MM.1S (cell line): ENCODE measurements around the gene IFITM5.
"Not testable (repeated sequence)": the region's sequence is repeated elsewhere in the genome, so short reads cannot be mapped to it uniquely, and the experiment has no call there.

Experiments
- DNase-seq: peaks from one replicate; pipeline ENCODE4 v3.0.0-alpha.2; 2015
- H2AFZ ChIP-seq: fragments of 300-600 bp; sonication (generic); 2 replicates; pipeline ENCODE4 v1.6.0; 2016; ENCODE audit warnings: antibody characterized with exemption, low read length
- H3F3A ChIP-seq: fragments of 300-600 bp; sonication (generic); 2 replicates; pipeline ENCODE4 v1.6.1; 2016; ENCODE audit warnings: mild to moderate bottlenecking, antibody characterized with exemption, low read length, moderate library complexity, mixed read lengths; ENCODE audit not compliant: insufficient read depth
- H3K27ac ChIP-seq: fragments of 300-600 bp; sonication (generic); 2 replicates; pipeline ENCODE4 v1.5.1; 2016; ENCODE audit warnings: mild to moderate bottlenecking, low read length
- H3K27me3 ChIP-seq: fragments of 300-600 bp; sonication (generic); replicated peaks from 2 replicates; pipeline ENCODE4 v1.6.0; 2016; ENCODE audit warnings: low read length; ENCODE audit not compliant: insufficient read depth
- H3K36me3 ChIP-seq: fragments of 300-600 bp; sonication (generic); replicated peaks from 2 replicates; pipeline ENCODE4 v1.6.1; 2016; ENCODE audit warnings: mild to moderate bottlenecking, low read length, mixed read lengths; ENCODE audit not compliant: insufficient read depth
- H3K4me1 ChIP-seq: fragments of 300-600 bp; sonication (generic); 2 replicates; pipeline ENCODE4 v1.6.1; 2016; ENCODE audit warnings: low read length, mixed read lengths
- H3K4me2 ChIP-seq: fragments of 300-600 bp; sonication (generic); 2 replicates; pipeline ENCODE4 v1.6.0; 2016; ENCODE audit warnings: low read depth, low read length
- H3K4me3 ChIP-seq: fragments of 300-600 bp; sonication (generic); 2 replicates; pipeline ENCODE4 v1.5.1; 2016; ENCODE audit warnings: low read length, mixed read lengths
- H3K79me2 ChIP-seq: fragments of 300-600 bp; sonication (generic); 2 replicates; pipeline ENCODE4 v1.6.1; 2016; ENCODE audit warnings: mixed run types, low read length, mixed read lengths
- H3K9ac ChIP-seq: fragments of 300-600 bp; sonication (generic); 2 replicates; pipeline ENCODE4 v1.6.1; 2016; ENCODE audit warnings: low read length, mixed read lengths
- H3K9me2 ChIP-seq: fragments of 300-600 bp; sonication (generic); replicated peaks from 2 replicates; pipeline ENCODE4 v1.6.1; 2016; ENCODE audit warnings: mild to moderate bottlenecking, low read length, mixed read lengths; ENCODE audit not compliant: insufficient read depth
- H3K9me3 ChIP-seq: fragments of 300-600 bp; sonication (generic); replicated peaks from 2 replicates; pipeline ENCODE4 v1.6.1; 2016; ENCODE audit warnings: mild to moderate bottlenecking, low read length, mixed read lengths; ENCODE audit not compliant: insufficient read depth
- H4K20me1 ChIP-seq: fragments of 300-600 bp; sonication (generic); 2 replicates; pipeline ENCODE4 v1.6.1; 2016; ENCODE audit warnings: mild to moderate bottlenecking, low read length, moderate library complexity, mixed read lengths; ENCODE audit not compliant: insufficient read depth
- EZH2 ChIP-seq: fragments of 300-600 bp; sonication (generic); optimal IDR thresholded peaks from 2 replicates; pipeline ENCODE3; 2017; ENCODE audit warnings: low read depth, mild to moderate bottlenecking, antibody characterized with exemption, low read length, mixed read lengths
- EZH2phosphoT487 ChIP-seq: fragments of 300-600 bp; sonication (generic); IDR thresholded peaks from 2 replicates; pipeline ENCODE4 v1.6.1; 2018; ENCODE audit warnings: antibody characterized with exemption, low read length
- TF ChIP-seq, protein P1 (sequence below): fragments of 300-600 bp; sonication (generic); IDR thresholded peaks from 2 replicates; pipeline ENCODE4 v1.5.1; 2016; ENCODE audit warnings: antibody characterized with exemption, low read length, mixed read lengths

Gene IFITM5

DNA sequence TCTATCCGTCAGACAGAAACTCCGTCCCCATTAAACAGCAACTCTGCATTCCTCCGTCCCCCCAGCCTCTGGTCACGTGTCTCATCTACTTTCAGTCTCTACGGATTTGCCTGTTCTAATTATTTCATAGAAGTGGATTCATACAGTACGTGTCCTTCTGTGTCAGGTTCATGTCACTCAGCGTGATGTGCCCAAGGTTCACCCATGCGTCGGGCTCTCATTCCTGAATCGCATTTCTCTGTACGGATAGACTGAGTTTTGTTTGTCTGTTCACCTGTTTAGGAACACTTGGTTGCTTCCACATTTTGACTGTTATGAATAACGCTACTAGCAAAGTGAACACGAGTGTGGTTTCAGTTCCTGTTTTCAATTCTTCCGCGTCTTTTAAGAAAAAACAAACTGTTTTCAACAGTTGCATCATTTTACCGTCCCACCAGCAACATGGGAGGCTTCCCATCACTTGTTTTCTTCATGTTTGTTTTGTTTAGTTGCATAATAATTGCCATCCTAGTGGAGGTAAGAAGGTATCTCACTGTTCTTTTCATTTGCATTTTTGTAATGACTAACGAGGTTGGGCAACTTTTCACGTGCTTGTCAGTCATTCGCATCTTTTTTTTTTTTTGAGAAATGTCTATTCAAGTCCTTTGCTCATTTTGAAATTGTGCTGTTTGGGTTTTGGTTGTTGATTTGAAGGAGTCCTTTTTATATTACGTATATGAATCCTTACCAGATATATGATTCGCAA lies 30.0 kb downstream of the IFITM5 start:
- Histone ChIP-seq H3K27ac (peak overlapping the region; percentile 97), H3K9ac (peak overlapping the region; percentile 88), H4K20me1 (no peaks in the 10 kb centered on the region), H3K27me3 (no peaks in the 10 kb centered on the region), H3K79me2 (peaks cover 6% of the 10 kb centered on the region; the same call in 1 of the 2 replicates), H3K4me2 (peak overlapping the region; percentile 88), H3K36me3 (no peaks in the 10 kb centered on the region), H3K9me2 (no peaks in the 10 kb centered on the region), H3K4me1 (peaks cover 12% of the 10 kb centered on the region), H2AFZ (no peak overlapping the region), H3K4me3 (peak overlapping the region; percentile 61), H3K9me3 (no peaks in the 10 kb centered on the region), H3F3A (peaks cover 33% of the 10 kb centered on the region)
- TF ChIP-seq, protein P1, sequence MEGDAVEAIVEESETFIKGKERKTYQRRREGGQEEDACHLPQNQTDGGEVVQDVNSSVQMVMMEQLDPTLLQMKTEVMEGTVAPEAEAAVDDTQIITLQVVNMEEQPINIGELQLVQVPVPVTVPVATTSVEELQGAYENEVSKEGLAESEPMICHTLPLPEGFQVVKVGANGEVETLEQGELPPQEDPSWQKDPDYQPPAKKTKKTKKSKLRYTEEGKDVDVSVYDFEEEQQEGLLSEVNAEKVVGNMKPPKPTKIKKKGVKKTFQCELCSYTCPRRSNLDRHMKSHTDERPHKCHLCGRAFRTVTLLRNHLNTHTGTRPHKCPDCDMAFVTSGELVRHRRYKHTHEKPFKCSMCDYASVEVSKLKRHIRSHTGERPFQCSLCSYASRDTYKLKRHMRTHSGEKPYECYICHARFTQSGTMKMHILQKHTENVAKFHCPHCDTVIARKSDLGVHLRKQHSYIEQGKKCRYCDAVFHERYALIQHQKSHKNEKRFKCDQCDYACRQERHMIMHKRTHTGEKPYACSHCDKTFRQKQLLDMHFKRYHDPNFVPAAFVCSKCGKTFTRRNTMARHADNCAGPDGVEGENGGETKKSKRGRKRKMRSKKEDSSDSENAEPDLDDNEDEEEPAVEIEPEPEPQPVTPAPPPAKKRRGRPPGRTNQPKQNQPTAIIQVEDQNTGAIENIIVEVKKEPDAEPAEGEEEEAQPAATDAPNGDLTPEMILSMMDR, result peak; percentile 30
- no peak for TF ChIP-seq EZH2phosphoT487
- no peak for TF ChIP-seq EZH2
- DNase-seq, result peak; percentile 90

DNA sequence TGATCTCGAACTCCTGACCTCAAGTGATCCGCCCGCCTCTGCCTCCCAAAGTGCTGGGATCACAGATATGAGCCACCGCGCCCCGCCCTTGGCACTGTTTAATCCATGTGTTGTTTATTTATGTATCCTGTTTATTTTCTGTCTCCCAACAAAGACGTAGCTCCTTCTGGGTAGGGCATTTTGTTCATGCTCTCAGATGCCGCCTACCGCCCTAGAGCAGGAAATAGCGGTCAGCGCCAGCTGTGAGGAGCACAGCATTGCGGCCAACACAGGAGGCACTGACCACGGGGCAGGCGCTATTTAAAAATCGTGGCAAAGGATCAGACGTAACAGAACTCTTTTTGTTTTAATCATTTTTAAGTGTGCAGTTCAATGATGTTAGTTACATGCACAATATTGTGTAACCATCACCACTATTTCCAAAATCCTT lies 30.6 kb downstream of the IFITM5 start:
- H3F3A ChIP-seq, result peaks cover 33% of the 10 kb centered on the region
- peak overlapping the region; percentile 97 for H3K27ac ChIP-seq
- not testable (repeated sequence) for H3K27me3 ChIP-seq, H3K79me2 ChIP-seq, H3K9me2 ChIP-seq, H4K20me1 ChIP-seq, H3K36me3 ChIP-seq, H3K9me3 ChIP-seq, H2AFZ ChIP-seq
- peaks cover 12% of the 10 kb centered on the region for H3K4me1 ChIP-seq
- DNase-seq, result peak; percentile 94
- H3K4me3 ChIP-seq, result peak overlapping the region; percentile 61
- peak overlapping the region; percentile 88; the same call in 1 of the 2 replicates for H3K4me2 ChIP-seq
- peak overlapping the region; percentile 88 for H3K9ac ChIP-seq

DNA sequence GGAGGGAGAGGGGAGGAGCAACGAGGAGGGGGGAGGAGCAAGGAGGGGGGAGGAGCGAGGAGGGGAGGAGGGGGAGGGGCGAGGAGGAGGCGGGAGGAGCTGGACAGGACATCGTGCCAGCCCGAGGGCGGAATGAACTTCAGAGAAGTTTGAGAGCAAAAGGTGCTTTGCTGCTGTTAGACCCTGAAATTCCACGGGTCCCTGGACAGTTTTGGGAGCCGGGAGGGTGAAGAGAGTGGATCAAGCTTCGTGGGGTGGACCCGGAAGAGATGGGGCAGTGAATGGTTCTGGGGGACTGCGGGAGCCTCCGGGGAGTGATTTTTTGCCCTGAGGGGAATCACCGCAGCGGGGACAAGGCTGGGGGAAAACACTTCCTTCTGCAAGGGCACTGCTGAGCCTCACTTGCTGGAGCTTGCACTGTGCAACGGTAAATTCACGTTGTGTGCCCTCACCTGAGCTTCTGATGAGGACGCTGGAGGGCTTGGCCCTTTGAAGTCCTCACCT lies 31.8 kb downstream of the IFITM5 start:
- peak overlapping the region; percentile 61 for H3K4me3 ChIP-seq

DNA sequence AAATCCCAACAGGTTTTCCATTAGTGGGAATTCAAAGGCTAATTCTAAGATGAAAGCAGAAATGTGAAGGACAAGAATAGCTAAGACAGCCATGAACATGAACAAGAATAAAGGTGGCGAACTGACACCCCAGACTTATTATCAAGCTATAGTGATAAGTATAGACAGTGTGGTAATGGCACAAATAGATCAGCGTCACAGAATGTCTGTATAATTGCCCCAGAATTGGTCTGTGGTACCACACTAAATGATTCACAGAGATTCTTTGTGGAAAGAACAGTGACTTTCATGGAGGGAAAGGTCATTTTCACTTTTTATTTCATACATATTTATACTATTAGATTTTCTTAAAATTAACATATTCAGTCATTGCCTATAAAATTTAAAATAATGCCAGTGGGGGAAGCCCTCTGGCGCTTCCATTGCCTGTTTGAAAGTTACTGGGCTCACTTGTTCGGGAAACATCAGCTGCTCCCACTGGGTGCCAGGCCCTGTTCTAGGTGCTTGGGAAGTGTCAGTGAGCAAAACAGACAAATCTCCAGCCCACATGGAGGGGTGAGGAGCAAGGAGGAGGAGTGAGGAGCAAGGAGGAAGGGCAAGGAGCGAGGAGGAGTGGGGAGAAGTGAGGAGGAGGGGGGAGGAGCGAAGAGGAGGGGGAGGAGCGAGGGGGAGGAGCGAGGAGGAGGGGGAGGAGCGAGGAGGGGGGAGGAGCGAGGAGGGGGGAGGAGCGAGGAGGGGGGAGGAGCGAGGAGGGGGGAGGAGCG lies 32.5 kb downstream of the IFITM5 start:
- Histone ChIP-seq H3K27ac (no peak overlapping the region), H3K4me1 (peaks cover 12% of the 10 kb centered on the region), H3K9me3 (no peaks in the 10 kb centered on the region), H3K9me2 (no peaks in the 10 kb centered on the region), H4K20me1 (no peaks in the 10 kb centered on the region), H3K4me2 (peak overlapping the region; percentile 27; the same call in 1 of the 2 replicates), H3K9ac (no peak overlapping the region), H3F3A (peaks cover 33% of the 10 kb centered on the region), H3K79me2 (peaks cover 6% of the 10 kb centered on the region; the same call in 1 of the 2 replicates), H2AFZ (0 out of 2 replicates have a peak overlapping the region, but pooled peaks have one; percentile 54), H3K27me3 (no peaks in the 10 kb centered on the region), H3K36me3 (no peaks in the 10 kb centered on the region), H3K4me3 (no peak overlapping the region; the same call in 1 of the 2 replicates)
- TF ChIP-seq EZH2phosphoT487 (no peak), EZH2 (no peak)
- TF ChIP-seq, protein P1, result no peak
- peak; percentile 34 for DNase-seq

More for the DNA sequence above, 31.8 kb downstream of the IFITM5 start:
- Histone ChIP-seq H3K4me2 (peak overlapping the region; percentile 88), H3K36me3 (no peaks in the 10 kb centered on the region), H3F3A (peaks cover 33% of the 10 kb centered on the region), H3K27me3 (no peaks in the 10 kb centered on the region), H3K79me2 (peaks cover 6% of the 10 kb centered on the region; the same call in 1 of the 2 replicates), H2AFZ (no peak overlapping the region), H3K9me3 (no peaks in the 10 kb centered on the region), H3K9ac (peak overlapping the region; percentile 88), H3K4me1 (peaks cover 12% of the 10 kb centered on the region), H4K20me1 (no peaks in the 10 kb centered on the region), H3K9me2 (no peaks in the 10 kb centered on the region), H3K27ac (peak overlapping the region; percentile 97)
- TF ChIP-seq EZH2phosphoT487, result no peak
- DNase-seq, result peak; percentile 72
